IMR-90 (cell line): Measurements from ENCODE around the gene CAMK2B.

Source experiments
- CEBPB ChIP-seq: IDR thresholded peaks from 2 replicates; pipeline ENCODE4 v1.6.1; 2012; ENCODE audit warnings: low read depth, low read length, improper control_type of control experiment
- MAFK ChIP-seq: IDR thresholded peaks from 2 replicates; pipeline ENCODE4 v1.6.1; 2012; ENCODE audit warnings: low read depth, low read length, improper control_type of control experiment
- MXI1 ChIP-seq: IDR thresholded peaks from 2 replicates; pipeline ENCODE4 v1.6.1; 2012; ENCODE audit warnings: low read depth, mild to moderate bottlenecking, low read length, moderate library complexity, borderline replicate concordance
- POLR2A ChIP-seq: IDR thresholded peaks from 2 replicates; pipeline ENCODE4 v1.6.1; 2012; ENCODE audit warnings: mild to moderate bottlenecking, low read depth, low read length
- SMC3 ChIP-seq: fragments of 150-350 bp; IDR thresholded peaks from 2 replicates; pipeline ENCODE4 v1.6.1; 2016; ENCODE audit warnings: low read depth, mild to moderate bottlenecking, antibody characterized with exemption, low read length, moderate library complexity
- TF ChIP-seq, protein P1 (sequence below): conservative IDR thresholded peaks from 2 replicates; pipeline ENCODE4 v1.5.1; 2012; ENCODE audit warnings: mild to moderate bottlenecking, low read depth, low read length, improper control_type of control experiment
- TF ChIP-seq, protein P2 (sequence below): fragments of 150-350 bp; IDR thresholded peaks from 2 replicates; pipeline ENCODE4 v1.6.1; 2016; ENCODE audit warnings: low read depth, mild to moderate bottlenecking, low read length, moderate library complexity, borderline replicate concordance

DNA sequence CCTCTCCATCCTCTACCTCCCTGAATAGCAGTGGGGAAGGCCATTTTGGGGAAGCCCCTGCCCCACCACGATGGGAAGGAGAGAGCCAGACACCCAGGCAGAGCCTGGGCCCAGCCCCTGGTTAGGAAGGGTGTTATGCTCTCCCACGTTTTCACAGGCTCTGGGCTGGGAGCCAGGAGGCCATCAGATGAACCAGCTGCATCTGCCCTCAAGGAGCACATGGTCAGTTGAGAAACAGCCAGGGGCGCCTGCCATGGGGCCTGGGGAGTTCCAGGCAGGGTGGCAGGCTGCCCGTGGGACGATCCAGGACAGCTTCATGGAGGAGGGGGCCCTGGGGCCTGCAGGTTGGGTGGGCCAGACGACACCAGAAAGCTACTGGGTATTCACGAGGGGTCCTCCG lies 47.5 kb downstream of the CAMK2B start:
- TF ChIP-seq, protein P1, sequence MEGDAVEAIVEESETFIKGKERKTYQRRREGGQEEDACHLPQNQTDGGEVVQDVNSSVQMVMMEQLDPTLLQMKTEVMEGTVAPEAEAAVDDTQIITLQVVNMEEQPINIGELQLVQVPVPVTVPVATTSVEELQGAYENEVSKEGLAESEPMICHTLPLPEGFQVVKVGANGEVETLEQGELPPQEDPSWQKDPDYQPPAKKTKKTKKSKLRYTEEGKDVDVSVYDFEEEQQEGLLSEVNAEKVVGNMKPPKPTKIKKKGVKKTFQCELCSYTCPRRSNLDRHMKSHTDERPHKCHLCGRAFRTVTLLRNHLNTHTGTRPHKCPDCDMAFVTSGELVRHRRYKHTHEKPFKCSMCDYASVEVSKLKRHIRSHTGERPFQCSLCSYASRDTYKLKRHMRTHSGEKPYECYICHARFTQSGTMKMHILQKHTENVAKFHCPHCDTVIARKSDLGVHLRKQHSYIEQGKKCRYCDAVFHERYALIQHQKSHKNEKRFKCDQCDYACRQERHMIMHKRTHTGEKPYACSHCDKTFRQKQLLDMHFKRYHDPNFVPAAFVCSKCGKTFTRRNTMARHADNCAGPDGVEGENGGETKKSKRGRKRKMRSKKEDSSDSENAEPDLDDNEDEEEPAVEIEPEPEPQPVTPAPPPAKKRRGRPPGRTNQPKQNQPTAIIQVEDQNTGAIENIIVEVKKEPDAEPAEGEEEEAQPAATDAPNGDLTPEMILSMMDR: no peak
- TF ChIP-seq, protein P2, sequence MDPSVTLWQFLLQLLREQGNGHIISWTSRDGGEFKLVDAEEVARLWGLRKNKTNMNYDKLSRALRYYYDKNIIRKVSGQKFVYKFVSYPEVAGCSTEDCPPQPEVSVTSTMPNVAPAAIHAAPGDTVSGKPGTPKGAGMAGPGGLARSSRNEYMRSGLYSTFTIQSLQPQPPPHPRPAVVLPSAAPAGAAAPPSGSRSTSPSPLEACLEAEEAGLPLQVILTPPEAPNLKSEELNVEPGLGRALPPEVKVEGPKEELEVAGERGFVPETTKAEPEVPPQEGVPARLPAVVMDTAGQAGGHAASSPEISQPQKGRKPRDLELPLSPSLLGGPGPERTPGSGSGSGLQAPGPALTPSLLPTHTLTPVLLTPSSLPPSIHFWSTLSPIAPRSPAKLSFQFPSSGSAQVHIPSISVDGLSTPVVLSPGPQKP: no peak
- no peak for TF ChIP-seq POLR2A
- TF ChIP-seq CEBPB: no peak
- no peak for TF ChIP-seq MAFK
- TF ChIP-seq SMC3: no peak
- TF ChIP-seq MXI1: no peak; the same call in 1 of the 2 replicates
